ENCODE data around the gene GPR75.

Gene GPR75

GRCh38 chr2:53859206-53860181, at the start of gene GPR75:
TSS of gene GPR75 (minus strand) at chr2:53859967. CDS start at chr2:53854756, 5,211 bp downstream.
- no peak for DNase-seq (ENCODE audit: low read depth in 1 of 2, low spot score in 1 of 2)

GRCh38 chr2:53907582-53907981, 47.8 kb upstream of the GPR75 start:
- no peak for DNase-seq (ENCODE audit: low read depth in 1 of 2, low spot score in 1 of 2)

GRCh38 chr2:53905396-53905795, 45.6 kb upstream of the GPR75 start:
- DNase-seq (ENCODE audit: low read depth in 1 of 2, low spot score in 1 of 2), result no peak

GRCh38 chr2:53903011-53903410, 43.2 kb upstream of the GPR75 start:
- no peak for DNase-seq (ENCODE audit: low read depth in 1 of 2, low spot score in 1 of 2)

GRCh38 chr2:53901192-53901591, 41.4 kb upstream of the GPR75 start:
- no peak for DNase-seq (ENCODE audit: low read depth in 1 of 2, low spot score in 1 of 2)

GRCh38 chr2:53896864-53897263, 37.1 kb upstream of the GPR75 start:
- DNase-seq (ENCODE audit: low read depth in 1 of 2, low spot score in 1 of 2), result no peak

- DNase-seq (ENCODE audit: low read depth in 1 of 2, low spot score in 1 of 2), result no peak
These were observed 26.9 kb upstream of the GPR75 start for GRCh38 chr2:53886406-53887280.

GRCh38 chr2:53884883-53885282, 25.1 kb upstream of the GPR75 start:
- DNase-seq (ENCODE audit: low read depth in 1 of 2, low spot score in 1 of 2), result no peak

- DNase-seq (ENCODE audit: low read depth in 1 of 2, low spot score in 1 of 2), result no peak
These were observed 22.2 kb upstream of the GPR75 start for GRCh38 chr2:53881986-53882385.

- DNase-seq (ENCODE audit: low read depth in 1 of 2, low spot score in 1 of 2), result no peak
These were observed 21.6 kb upstream of the GPR75 start for GRCh38 chr2:53881360-53881759.

- DNase-seq (ENCODE audit: low read depth in 1 of 2, low spot score in 1 of 2), result no peak
These were observed 21.0 kb upstream of the GPR75 start for GRCh38 chr2:53880756-53881155.

GRCh38 chr2:53877556-53877955, 17.8 kb upstream of the GPR75 start:
- DNase-seq (ENCODE audit: low read depth in 1 of 2, low spot score in 1 of 2), result no peak

GRCh38 chr2:53877112-53877511, 17.3 kb upstream of the GPR75 start:
- no peak for DNase-seq (ENCODE audit: low read depth in 1 of 2, low spot score in 1 of 2)

GRCh38 chr2:53874401-53874950, 14.7 kb upstream of the GPR75 start:
- no peak for DNase-seq (ENCODE audit: low read depth in 1 of 2, low spot score in 1 of 2)

GRCh38 chr2:53867773-53868172, 8.0 kb upstream of the GPR75 start:
- no peak for DNase-seq (ENCODE audit: low read depth in 1 of 2, low spot score in 1 of 2)

- DNase-seq (ENCODE audit: low read depth in 1 of 2, low spot score in 1 of 2), result no peak
These were observed 7.4 kb upstream of the GPR75 start for GRCh38 chr2:53867169-53867568.

- no peak for DNase-seq (ENCODE audit: low read depth in 1 of 2, low spot score in 1 of 2)
These were observed 6.2 kb upstream of the GPR75 start for GRCh38 chr2:53865962-53866361.

GRCh38 chr2:53865264-53865663, 5.5 kb upstream of the GPR75 start:
- no peak for DNase-seq (ENCODE audit: low read depth in 1 of 2, low spot score in 1 of 2)

- no peak for DNase-seq (ENCODE audit: low read depth in 1 of 2, low spot score in 1 of 2)
These were observed 3.9 kb upstream of the GPR75 start for GRCh38 chr2:53863538-53864227.

- no peak for DNase-seq (ENCODE audit: low read depth in 1 of 2, low spot score in 1 of 2)
These were observed 2.1 kb upstream of the GPR75 start for GRCh38 chr2:53861824-53862223.

- no peak for DNase-seq (ENCODE audit: low read depth in 1 of 2, low spot score in 1 of 2)
These were observed 3.5 kb downstream of the GPR75 start for GRCh38 chr2:53856272-53856671.

Data from activated CD4-positive, alpha-beta T cell treated with anti-CD3 and anti-CD28 coated beads, Interleukin-2, amount 50 U/mL, for 24 hours (primary cell).